ENCODE measurements around the gene AXIN2. TPM values are rescaled to one million over a fixed set of nuclear protein-coding genes. Genes with fewer than 3 reads are reported as not detected.

The AXIN2 gene
- polyA plus RNA-seq, 5 donors, result 53.9 to 65.8 (median 55.4) TPM

- DNase-seq, result no peak
Observed at GRCh38 chr17:65586899-65587298, 25.5 kb upstream of the AXIN2 start.

- DNase-seq, result no peak
Observed at GRCh38 chr17:65584604-65585521, 23.4 kb upstream of the AXIN2 start.

- no peak for DNase-seq
Observed at GRCh38 chr17:65583921-65584603, 22.6 kb upstream of the AXIN2 start.

GRCh38 chr17:65576939-65577338, 15.5 kb upstream of the AXIN2 start:
- DNase-seq, result no peak

- DNase-seq, result no peak
Observed at GRCh38 chr17:65573282-65573602, 11.8 kb upstream of the AXIN2 start.

- no peak for DNase-seq
Observed at GRCh38 chr17:65572581-65573281, 11.3 kb upstream of the AXIN2 start.

GRCh38 chr17:65572186-65572580, 10.7 kb upstream of the AXIN2 start:
- no peak for DNase-seq

GRCh38 chr17:65568918-65569317, 7.5 kb upstream of the AXIN2 start:
- no peak for DNase-seq

- DNase-seq, result no peak
Observed at GRCh38 chr17:65567566-65567965, 6.1 kb upstream of the AXIN2 start.

- DNase-seq, result no peak
Observed at GRCh38 chr17:65565559-65565958, 4.1 kb upstream of the AXIN2 start.

GRCh38 chr17:65564793-65565192, 3.3 kb upstream of the AXIN2 start:
- DNase-seq, result no peak

- no peak for DNase-seq
Observed at GRCh38 chr17:65562206-65562531, 721 bp upstream of the AXIN2 start.

GRCh38 chr17:65560628-65561451, 608 bp downstream of the AXIN2 start:
- peak; percentile 90 for DNase-seq

GRCh38 chr17:65559804-65560627, 1.4 kb downstream of the AXIN2 start:
- DNase-seq, result peak; percentile 71 to 79

- DNase-seq, result no peak
Observed at GRCh38 chr17:65559461-65559803, 2.0 kb downstream of the AXIN2 start.

- no peak for DNase-seq
Observed at GRCh38 chr17:65558683-65559460, 2.6 kb downstream of the AXIN2 start.

GRCh38 chr17:65558311-65558682, 3.2 kb downstream of the AXIN2 start:
- DNase-seq, result no peak

GRCh38 chr17:65557349-65558310, 3.8 kb downstream of the AXIN2 start:
- DNase-seq, result no peak

- no peak for DNase-seq
Observed at GRCh38 chr17:65556910-65557348, 4.5 kb downstream of the AXIN2 start.

Measured in right lung (tissue), 5 donors.